Endothelial cell (in vitro differentiated cells): ENCODE data around the gene TFAP2D. TPM values are rescaled to one million over a fixed set of nuclear protein-coding genes. Genes with fewer than 3 reads are reported as not detected.

Experiments used
- DNase-seq: peaks from one replicate; pipeline ENCODE4 v3.0.0; 2021; ENCODE audit warnings: low spot score
- H3K27ac Mint-ChIP-seq: one replicate; pipeline ENCODE4 v1.8.0; 2021; ENCODE audit warnings: mixed read lengths, inconsistent platforms; ENCODE audit not compliant: unreplicated experiment
- H3K27me3 Mint-ChIP-seq: one replicate; pipeline ENCODE4 v1.8.0; 2021; ENCODE audit warnings: mild to moderate bottlenecking, moderate library complexity, mixed read lengths, inconsistent platforms; ENCODE audit not compliant: unreplicated experiment
- H3K36me3 Mint-ChIP-seq: one replicate; pipeline ENCODE4 v1.8.0; 2021; ENCODE audit warnings: mild to moderate bottlenecking, low read depth, mixed read lengths, inconsistent platforms; ENCODE audit not compliant: unreplicated experiment
- H3K4me1 Mint-ChIP-seq: one replicate; pipeline ENCODE4 v1.8.0; 2021; ENCODE audit warnings: mild to moderate bottlenecking, mixed read lengths, inconsistent platforms; ENCODE audit not compliant: unreplicated experiment
- H3K4me3 Mint-ChIP-seq: one replicate; pipeline ENCODE4 v1.8.0; 2021; ENCODE audit warnings: mild to moderate bottlenecking, mixed read lengths, inconsistent platforms; ENCODE audit not compliant: unreplicated experiment
- H3K9me3 Mint-ChIP-seq: one replicate; pipeline ENCODE4 v1.8.0; 2021; ENCODE audit warnings: mixed read lengths, inconsistent platforms; ENCODE audit not compliant: unreplicated experiment
- total RNA-seq: library from RNA; stranded (reverse); fragmentation: NEBNext Ultra II Directional; extraction: Animal tissue kit (Norgen Biotek cat#: 25700); gene quantifications from one replicate; pipeline ENCODE4 v1.2.1, GENCODE V29; 2021; ENCODE audit not compliant: unreplicated experiment
- TF ChIP-seq, protein P1 (sequence below): fragments of 200-600 bp; sonication (generic); IDR thresholded peaks from one replicate; pipeline ENCODE4 v1.5.0; 2021; ENCODE audit warnings: antibody characterized with exemption; ENCODE audit not compliant: unreplicated experiment

Gene TFAP2D
- total RNA-seq, 1 donor from 2014 or later, result 0.31 TPM

DNA sequence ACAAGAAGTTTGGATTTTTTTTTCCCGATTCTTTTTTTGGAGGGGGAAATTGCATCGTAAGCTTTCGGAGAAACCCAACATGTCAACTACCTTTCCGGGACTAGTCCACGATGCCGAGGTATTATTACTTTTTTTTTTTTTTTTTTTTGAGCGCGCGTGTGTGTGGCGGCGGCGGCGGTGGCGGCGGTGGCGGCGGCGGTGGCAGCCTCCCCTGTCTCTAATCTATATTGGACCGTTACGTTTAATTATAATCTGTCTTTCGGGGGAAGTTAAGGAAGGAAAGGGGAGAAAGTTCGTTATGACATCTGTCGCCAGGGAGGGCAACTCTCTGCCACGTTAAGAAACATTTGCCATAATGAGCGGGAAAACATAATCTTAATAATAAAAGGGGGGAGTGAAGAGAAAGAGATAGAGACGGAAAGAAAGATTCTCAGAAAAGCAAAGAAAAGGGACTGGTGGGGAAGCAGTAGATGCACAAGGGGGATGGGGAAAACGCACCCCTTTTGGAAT is 706 bp downstream of the TFAP2D start:
- no peak overlapping the region for H3K27ac Mint-ChIP-seq
- H3K4me1 Mint-ChIP-seq, result peaks cover 23% of the 10 kb centered on the region
- no peaks in the 10 kb centered on the region for H3K9me3 Mint-ChIP-seq
- H3K4me3 Mint-ChIP-seq, result peak overlapping the region; percentile 74
- DNase-seq, result no peak
- H3K36me3 Mint-ChIP-seq, result no peaks in the 10 kb centered on the region
- TF ChIP-seq, protein P1, sequence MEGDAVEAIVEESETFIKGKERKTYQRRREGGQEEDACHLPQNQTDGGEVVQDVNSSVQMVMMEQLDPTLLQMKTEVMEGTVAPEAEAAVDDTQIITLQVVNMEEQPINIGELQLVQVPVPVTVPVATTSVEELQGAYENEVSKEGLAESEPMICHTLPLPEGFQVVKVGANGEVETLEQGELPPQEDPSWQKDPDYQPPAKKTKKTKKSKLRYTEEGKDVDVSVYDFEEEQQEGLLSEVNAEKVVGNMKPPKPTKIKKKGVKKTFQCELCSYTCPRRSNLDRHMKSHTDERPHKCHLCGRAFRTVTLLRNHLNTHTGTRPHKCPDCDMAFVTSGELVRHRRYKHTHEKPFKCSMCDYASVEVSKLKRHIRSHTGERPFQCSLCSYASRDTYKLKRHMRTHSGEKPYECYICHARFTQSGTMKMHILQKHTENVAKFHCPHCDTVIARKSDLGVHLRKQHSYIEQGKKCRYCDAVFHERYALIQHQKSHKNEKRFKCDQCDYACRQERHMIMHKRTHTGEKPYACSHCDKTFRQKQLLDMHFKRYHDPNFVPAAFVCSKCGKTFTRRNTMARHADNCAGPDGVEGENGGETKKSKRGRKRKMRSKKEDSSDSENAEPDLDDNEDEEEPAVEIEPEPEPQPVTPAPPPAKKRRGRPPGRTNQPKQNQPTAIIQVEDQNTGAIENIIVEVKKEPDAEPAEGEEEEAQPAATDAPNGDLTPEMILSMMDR, result no peak
- H3K27me3 Mint-ChIP-seq, result peaks cover 34% of the 10 kb centered on the region

DNA sequence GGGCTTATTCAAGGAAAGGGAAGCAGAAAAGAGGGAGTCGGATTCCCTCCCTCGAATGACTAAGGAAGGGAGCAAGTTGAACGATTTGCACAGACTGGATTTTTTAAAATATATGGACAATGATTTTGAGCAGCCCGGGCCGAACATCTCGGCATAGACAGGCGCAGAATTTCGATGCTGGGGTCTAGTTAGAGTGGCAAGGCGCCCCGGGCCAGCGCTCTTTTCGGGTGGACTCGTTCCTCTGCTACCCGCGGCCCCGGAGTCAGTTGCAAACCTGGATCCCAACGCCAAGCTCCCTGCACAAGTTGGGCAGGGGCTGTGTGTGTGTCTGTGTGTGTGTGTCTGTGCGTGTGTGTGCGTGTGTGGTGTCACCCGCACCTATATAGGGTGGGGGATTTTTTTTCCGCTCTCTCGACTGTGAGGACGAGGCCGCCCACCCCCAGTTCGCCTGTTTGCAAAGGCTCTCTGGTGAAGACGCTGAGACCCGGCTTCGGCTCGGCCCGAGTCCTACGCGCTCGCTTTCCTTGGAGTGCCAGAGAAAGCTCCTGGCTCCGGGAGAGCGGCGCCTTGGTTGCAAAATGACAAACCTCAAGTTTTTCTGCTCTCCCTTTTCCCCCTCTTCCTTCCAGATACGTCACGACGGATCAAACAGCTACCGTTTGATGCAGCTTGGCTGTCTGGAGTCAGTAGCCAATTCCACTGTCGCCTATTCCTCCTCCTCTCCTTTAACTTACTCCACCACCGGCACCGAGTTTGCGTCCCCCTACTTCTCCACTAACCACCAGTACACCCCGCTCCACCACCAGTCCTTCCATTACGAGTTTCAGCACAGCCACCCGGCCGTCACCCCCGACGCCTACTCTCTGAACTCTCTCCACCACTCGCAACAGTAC is 1.4 kb downstream of the TFAP2D start:
- Mint-ChIP-seq H3K27ac (no peak overlapping the region), H3K27me3 (peaks cover 30% of the 10 kb centered on the region), H3K9me3 (no peaks in the 10 kb centered on the region), H3K4me1 (peaks cover 22% of the 10 kb centered on the region), H3K4me3 (peak overlapping the region; percentile 86), H3K36me3 (no peaks in the 10 kb centered on the region)
- TF ChIP-seq, protein P1, result no peak
- peak; percentile 33 for DNase-seq

DNA sequence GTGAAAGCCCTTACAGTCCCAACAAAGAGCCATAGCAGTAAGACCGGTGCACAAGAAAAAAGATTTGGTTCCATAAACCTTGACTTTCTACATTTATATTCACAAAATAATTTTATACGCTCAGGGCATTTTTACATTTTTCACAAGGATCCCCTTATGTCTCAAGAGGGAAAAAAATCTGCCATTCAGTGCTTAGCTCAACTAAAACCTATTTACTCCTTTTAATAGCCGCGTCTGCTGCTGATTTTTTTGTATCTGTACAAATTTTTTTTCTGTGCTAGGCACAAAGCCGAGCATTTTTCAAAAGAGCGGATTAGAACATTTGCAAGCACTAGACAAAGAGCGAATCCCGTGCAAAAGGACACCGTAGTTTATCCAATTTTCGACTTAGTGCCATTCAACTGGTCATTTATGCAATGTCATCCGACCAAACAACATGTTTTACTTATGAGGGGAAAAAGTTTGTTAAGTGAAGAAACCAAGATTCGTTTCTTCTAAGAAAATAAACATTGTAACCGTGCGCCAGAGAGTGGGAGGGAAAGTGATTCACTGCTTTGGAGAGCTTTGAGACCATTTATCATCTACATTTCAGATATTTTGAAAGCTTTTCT is 3.7 kb downstream of the TFAP2D start:
- Mint-ChIP-seq H3K4me3 (no peak overlapping the region), H3K4me1 (peaks cover 25% of the 10 kb centered on the region), H3K36me3 (no peaks in the 10 kb centered on the region), H3K27ac (no peak overlapping the region), H3K9me3 (no peaks in the 10 kb centered on the region), H3K27me3 (peaks cover 33% of the 10 kb centered on the region)
- TF ChIP-seq, protein P1, result no peak
- no peak for DNase-seq

DNA sequence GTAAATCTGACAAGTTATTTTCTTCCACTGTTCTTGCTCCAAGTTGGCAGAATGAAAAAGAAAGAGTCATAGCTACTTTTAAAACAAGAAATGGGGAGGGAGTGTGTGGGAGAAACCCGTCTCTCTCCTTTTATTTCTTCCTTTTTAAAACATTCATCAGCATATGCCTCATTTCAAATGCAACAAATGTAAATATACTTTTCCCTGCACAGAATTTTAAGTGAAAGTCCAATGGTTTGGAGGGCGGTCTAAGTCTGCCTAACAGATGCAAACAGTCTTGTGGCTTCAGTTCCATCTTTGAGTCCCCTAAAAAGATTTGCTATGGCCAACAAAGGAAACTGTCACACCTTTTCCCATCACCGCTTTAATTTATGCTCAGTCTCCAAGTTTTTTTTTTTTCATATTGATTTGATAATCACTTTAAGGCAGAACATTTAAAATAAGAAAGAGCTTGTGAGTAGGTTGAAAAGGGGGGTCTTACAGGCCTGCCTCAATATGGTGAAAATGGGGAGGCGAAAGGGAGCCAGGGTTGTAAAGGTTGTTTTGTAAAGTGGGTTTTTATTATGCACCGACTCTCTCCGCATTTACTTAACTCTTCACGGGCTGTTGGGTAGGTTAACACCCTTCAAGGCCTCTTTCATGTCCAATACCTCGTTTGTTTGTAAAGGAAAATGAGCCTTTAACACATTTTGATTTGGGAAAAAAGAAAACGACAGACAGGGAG is 4.6 kb downstream of the TFAP2D start:
- no peak overlapping the region for H3K27ac Mint-ChIP-seq
- H3K27me3 Mint-ChIP-seq, result peaks cover 29% of the 10 kb centered on the region
- no peaks in the 10 kb centered on the region for H3K9me3 Mint-ChIP-seq
- TF ChIP-seq, protein P1, result no peak
- no peak overlapping the region for H3K4me3 Mint-ChIP-seq
- DNase-seq, result no peak
- H3K36me3 Mint-ChIP-seq, result no peaks in the 10 kb centered on the region
- H3K4me1 Mint-ChIP-seq, result peaks cover 32% of the 10 kb centered on the region
